Endodermal cell (in vitro differentiated cells): ENCODE measurements around the gene PCSK6. TPM values are rescaled to one million over a fixed set of nuclear protein-coding genes. Genes with fewer than 3 reads are reported as not detected.
A peak's percentile ranks its signal among the peaks of the same experiment; 100 is the strongest.

Source experiments
- DNase-seq: peaks from one replicate; pipeline ENCODE4 v3.0.0-alpha.2; 2017
- H3K27ac ChIP-seq: 2 replicates; pipeline ENCODE4 v1.5.1; 2013; ENCODE audit warnings: mild to moderate bottlenecking, low read depth, low read length, moderate library complexity
- H3K27me3 ChIP-seq: 2 replicates; pipeline ENCODE4 v1.6.1; 2013; ENCODE audit warnings: mild to moderate bottlenecking, low read length, moderate library complexity; ENCODE audit not compliant: insufficient read depth, control insufficient read depth, poor library complexity, severe bottlenecking
- H3K36me3 ChIP-seq: 2 replicates; pipeline ENCODE4 v1.7.0; 2013; ENCODE audit warnings: mild to moderate bottlenecking, low read length, moderate library complexity; ENCODE audit not compliant: control insufficient read depth, insufficient read depth
- H3K4me1 ChIP-seq: one replicate; pipeline ENCODE4 v1.7.0; 2013; ENCODE audit warnings: low read length; ENCODE audit not compliant: control insufficient read depth, insufficient read depth
- H3K4me3 ChIP-seq: 2 replicates; pipeline ENCODE4 v1.5.1; 2013; ENCODE audit warnings: mild to moderate bottlenecking, low read length, moderate library complexity
- H3K9ac ChIP-seq: 2 replicates; pipeline ENCODE4 v1.6.1; 2013; ENCODE audit warnings: mild to moderate bottlenecking, low read length, moderate library complexity; ENCODE audit not compliant: poor library complexity, severe bottlenecking; ENCODE audit errors: extremely low read depth
- H3K9me3 ChIP-seq: 2 replicates; pipeline ENCODE4 v1.6.1; 2013; ENCODE audit warnings: mild to moderate bottlenecking, low read length, moderate library complexity; ENCODE audit not compliant: control insufficient read depth
- H3K27ac Mint-ChIP-seq: 2 replicates; pipeline ENCODE4 v1.8.0; 2020; ENCODE audit warnings: mixed read lengths
- H3K27me3 Mint-ChIP-seq: 2 replicates; pipeline ENCODE4 v1.8.0; 2021; ENCODE audit warnings: mild to moderate bottlenecking, mixed read lengths; ENCODE audit not compliant: insufficient read depth
- H3K36me3 Mint-ChIP-seq: 2 replicates; pipeline ENCODE4 v1.8.0; 2020; ENCODE audit warnings: low read depth, mixed read lengths
- H3K4me1 Mint-ChIP-seq: 2 replicates; pipeline ENCODE4 v1.8.0; 2020; ENCODE audit warnings: mixed read lengths
- H3K4me3 Mint-ChIP-seq: 2 replicates; pipeline ENCODE4 v1.8.0; 2020; ENCODE audit warnings: mild to moderate bottlenecking, moderate library complexity, mixed read lengths
- H3K9me3 Mint-ChIP-seq: 2 replicates; pipeline ENCODE4 v1.8.0; 2020; ENCODE audit warnings: mild to moderate bottlenecking, mixed read lengths
- WGBS, 2 experiments: methylation state at CpG; one replicate each; pipeline versions ENCODE4 v1.1.5 to v1.1.7; 2013; ENCODE audit warnings: missing lambda C conversion rate in 2 of 2, mixed read lengths in 1 of 2; ENCODE audit not compliant: insufficient coverage in 1 of 2, insufficient read length in 1 of 2; 5-methylcytosine and 5-hydroxymethylcytosine counted together
- total RNA-seq, 2 donors: library from RNA; stranded (reverse); fragmentation: NEBNext Ultra II Directional in 1 of 2; extraction: Animal tissue kit (Norgen Biotek cat#: 25700) in 1 of 2; gene quantifications; 2 replicates in 1 of 2; 3 replicates in 1 of 2; pipeline ENCODE4 v1.2.1, GENCODE V29; 2021
- TF ChIP-seq, protein P1 (sequence below): fragments of 200-600 bp; sonication (generic); conservative IDR thresholded peaks from 2 replicates; pipeline ENCODE4 v1.5.0; 2021; ENCODE audit warnings: antibody characterized with exemption, mild to moderate bottlenecking

PCSK6 gene
- total RNA-seq, 2 donors from 2014 or later, result 6.6 to 9.8 TPM

GRCh38 chr15:101283931-101284330 lies 205.6 kb downstream of the PCSK6 start:
- H3K9me3 Mint-ChIP-seq, result peaks cover 6% of the 10 kb centered on the region
- Histone ChIP-seq H3K9ac (no peak overlapping the region), H3K27ac (no peak overlapping the region), H3K9me3 (peaks cover 10% of the 10 kb centered on the region), H3K4me1 (no peaks in the 10 kb centered on the region), H3K36me3 (peaks cover 76% of the 10 kb centered on the region), H3K4me3 (no peak overlapping the region), H3K27me3 (no peaks in the 10 kb centered on the region)
- no peak overlapping the region for H3K4me3 Mint-ChIP-seq
- TF ChIP-seq, protein P1, sequence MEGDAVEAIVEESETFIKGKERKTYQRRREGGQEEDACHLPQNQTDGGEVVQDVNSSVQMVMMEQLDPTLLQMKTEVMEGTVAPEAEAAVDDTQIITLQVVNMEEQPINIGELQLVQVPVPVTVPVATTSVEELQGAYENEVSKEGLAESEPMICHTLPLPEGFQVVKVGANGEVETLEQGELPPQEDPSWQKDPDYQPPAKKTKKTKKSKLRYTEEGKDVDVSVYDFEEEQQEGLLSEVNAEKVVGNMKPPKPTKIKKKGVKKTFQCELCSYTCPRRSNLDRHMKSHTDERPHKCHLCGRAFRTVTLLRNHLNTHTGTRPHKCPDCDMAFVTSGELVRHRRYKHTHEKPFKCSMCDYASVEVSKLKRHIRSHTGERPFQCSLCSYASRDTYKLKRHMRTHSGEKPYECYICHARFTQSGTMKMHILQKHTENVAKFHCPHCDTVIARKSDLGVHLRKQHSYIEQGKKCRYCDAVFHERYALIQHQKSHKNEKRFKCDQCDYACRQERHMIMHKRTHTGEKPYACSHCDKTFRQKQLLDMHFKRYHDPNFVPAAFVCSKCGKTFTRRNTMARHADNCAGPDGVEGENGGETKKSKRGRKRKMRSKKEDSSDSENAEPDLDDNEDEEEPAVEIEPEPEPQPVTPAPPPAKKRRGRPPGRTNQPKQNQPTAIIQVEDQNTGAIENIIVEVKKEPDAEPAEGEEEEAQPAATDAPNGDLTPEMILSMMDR, result no peak
- peaks cover 4% of the 10 kb centered on the region for H3K4me1 Mint-ChIP-seq
- no peak overlapping the region for H3K27ac Mint-ChIP-seq
- DNase-seq, result peak; percentile 27
- H3K27me3 Mint-ChIP-seq, result no peaks in the 10 kb centered on the region
- 82 to 87% methylated on average over 5 to 6 of the region's 6 CpGs for WGBS, 2 experiments
- H3K36me3 Mint-ChIP-seq, result peaks cover 84% of the 10 kb centered on the region

GRCh38 chr15:101280007-101280406 lies 209.5 kb downstream of the PCSK6 start:
- H3K9me3 ChIP-seq, result peaks cover 10% of the 10 kb centered on the region
- H3K27me3 ChIP-seq, result no peaks in the 10 kb centered on the region
- Mint-ChIP-seq H3K36me3 (peaks cover 53% of the 10 kb centered on the region), H3K4me3 (no peak overlapping the region), H3K27ac (peak overlapping the region; percentile 90), H3K27me3 (no peaks in the 10 kb centered on the region), H3K9me3 (peaks cover 6% of the 10 kb centered on the region), H3K4me1 (peaks cover 20% of the 10 kb centered on the region)
- peak overlapping the region; percentile 64 for H3K4me3 ChIP-seq
- 95 to 100% methylated on average over 1 to 2 of the region's 2 CpGs for WGBS, 2 experiments
- peak; percentile 15 for DNase-seq
- no peak overlapping the region for H3K27ac ChIP-seq
- TF ChIP-seq, protein P1, result no peak
- peaks cover 3% of the 10 kb centered on the region for H3K4me1 ChIP-seq
- peak overlapping the region; percentile 31 for H3K9ac ChIP-seq
- peaks cover 49% of the 10 kb centered on the region for H3K36me3 ChIP-seq

- Histone ChIP-seq H3K4me3 (peak overlapping the region; percentile 82), H3K9me3 (peaks cover 10% of the 10 kb centered on the region), H3K4me1 (peaks cover 3% of the 10 kb centered on the region), H3K27ac (no peak overlapping the region), H3K36me3 (peaks cover 53% of the 10 kb centered on the region), H3K9ac (no peak overlapping the region), H3K27me3 (no peaks in the 10 kb centered on the region)
- H3K36me3 Mint-ChIP-seq, result peaks cover 57% of the 10 kb centered on the region
- TF ChIP-seq, protein P1, result peak; percentile 29
- H3K27ac Mint-ChIP-seq, result peak overlapping the region; percentile 85
- no peaks in the 10 kb centered on the region for H3K27me3 Mint-ChIP-seq
- peaks cover 20% of the 10 kb centered on the region for H3K4me1 Mint-ChIP-seq
- H3K9me3 Mint-ChIP-seq, result peaks cover 6% of the 10 kb centered on the region
- H3K4me3 Mint-ChIP-seq, result peak overlapping the region; percentile 92
- WGBS, 2 experiments, result 87 to 90% methylated on average over 8 to 12 of the region's 12 CpGs
- peak; percentile 53 for DNase-seq
Measured at GRCh38 chr15:101277943-101278564, 211.5 kb downstream of the PCSK6 start.
